HCT116 (cell line): ENCODE data around the gene CHMP2A. TPM values are rescaled to one million over a fixed set of nuclear protein-coding genes. Genes with fewer than 3 reads are reported as not detected.
"Not testable (repeated sequence)": the region's sequence is repeated elsewhere in the genome, so short reads cannot be mapped to it uniquely, and the experiment has no call there.

Experiments
- ATAC-seq: fragments of 200-7000 bp; cut with Tn5 transposase; 2 replicates; pipeline ENCODE4 v1.9.1; 2020; ENCODE audit warnings: mild to moderate bottlenecking, moderate library complexity
- BruUV-seq: library from RNA; stranded (reverse); fragments of 400-500 nt; replicated peaks from 2 replicates; lab custom pipeline; 2021; lab: Mats Ljungman, UMichigan
- CTCF ChIA-PET: fragments of 300-600 bp; sonication (Branson Sonifier 250); formaldehyde crosslinking; loops from one replicate; lab custom pipeline; 2021; ENCODE audit warnings: antibody characterized with exemption; lab: Charles Lee
- POLR2A ChIA-PET: fragments of 300-600, 350-600 bp; sonication (Branson Sonifier 250); formaldehyde crosslinking; loops from one replicate; lab custom pipeline; 2021; ENCODE audit warnings: antibody characterized with exemption; lab: Charles Lee
- RAD21 ChIA-PET, 2 experiments: fragments of 300-600 bp; sonication (Branson Sonifier 250); formaldehyde crosslinking; loops; one replicate each; lab custom pipeline; 2023; ENCODE audit warnings: low total read pairs in 2 of 2; ENCODE audit not compliant: uncharacterized antibody in 2 of 2, unreplicated experiment in 2 of 2, low non-redundant PET in 1 of 2; lab: Charles Lee
- DNase-seq: peaks from one replicate; pipeline ENCODE4 v3.0.0-alpha.2; 2010; ENCODE audit warnings: low read depth, low spot score
- H2AFZ ChIP-seq: fragments of 200-600 bp; shearing (Covaris generic), sonication (generic); 2 replicates; pipeline ENCODE4 v1.6.1; 2017; ENCODE audit warnings: low read depth, mixed run types, mixed read lengths, antibody characterized with exemption, low read length; ENCODE audit not compliant: poor library complexity, severe bottlenecking
- H3K27ac ChIP-seq: 2 replicates; pipeline ENCODE4 v1.5.1; 2012; ENCODE audit warnings: low read depth, low read length
- H3K27me3 ChIP-seq: fragments of 200-600 bp; sonication (generic); 2 replicates; pipeline ENCODE4 v1.6.1; 2016; ENCODE audit warnings: mixed run types, low read length, mixed read lengths; ENCODE audit not compliant: insufficient read depth
- H3K36me3 ChIP-seq, 2 experiments: fragments of 200-500 bp in 1 of 2; fragments of 200-600 bp in 1 of 2; sonication (Bioruptor generic) in 1 of 2; sonication (generic) in 1 of 2; 2 replicates each; pipeline versions ENCODE4 v1.5.1 to v1.6.1; 2014 to 2016; ENCODE audit warnings: low read length in 2 of 2, inconsistent platforms in 1 of 2, mixed read lengths in 1 of 2, mixed run types in 1 of 2; ENCODE audit not compliant: insufficient read depth in 2 of 2, control insufficient read depth in 1 of 2
- H3K4me1 ChIP-seq, 2 experiments: fragments of 200-600 bp in 1 of 2; sonication (generic) in 1 of 2; 2 replicates each; pipeline versions ENCODE4 v1.5.1 to v1.6.1; 2012 to 2017; ENCODE audit warnings: low read length in 2 of 2, inconsistent platforms in 1 of 2, mild to moderate bottlenecking in 1 of 2, mixed read lengths in 1 of 2, mixed run types in 1 of 2, moderate library complexity in 1 of 2; ENCODE audit not compliant: insufficient read depth in 2 of 2, control insufficient read depth in 1 of 2
- H3K4me2 ChIP-seq: fragments of 200-600 bp; sonication (generic); 2 replicates; pipeline ENCODE4 v1.6.1; 2017; ENCODE audit warnings: mixed run types, low read length, mixed read lengths
- H3K4me3 ChIP-seq, 2 experiments: fragments of 200-600 bp in 1 of 2; sonication (generic) in 1 of 2; replicated peaks in 1 of 2; 2 replicates each; pipeline ENCODE4 v1.5.1; 2011 to 2016; ENCODE audit warnings: low read length in 2 of 2, control low read depth in 1 of 2, low read depth in 1 of 2, mild to moderate bottlenecking in 1 of 2, mixed read lengths in 1 of 2, mixed run types in 1 of 2
- H3K79me2 ChIP-seq: fragments of 200-600 bp; sonication (generic); 2 replicates; pipeline ENCODE4 v1.6.1; 2017; ENCODE audit warnings: mild to moderate bottlenecking, mixed run types, low read length, moderate library complexity, mixed read lengths; ENCODE audit not compliant: insufficient read depth
- H3K9ac ChIP-seq: fragments of 200-600 bp; sonication (generic); 2 replicates; pipeline ENCODE4 v1.6.1; 2016; ENCODE audit warnings: low read length, mixed read lengths
- H3K9me2 ChIP-seq: fragments of 200-600 bp; sonication (generic), shearing (Covaris generic); 2 replicates; pipeline ENCODE4 v1.6.1; 2017; ENCODE audit warnings: mixed run types, mild to moderate bottlenecking, moderate library complexity; ENCODE audit not compliant: insufficient read depth
- H3K9me3 ChIP-seq, 2 experiments: fragments of 200-500 bp in 1 of 2; fragments of 200-600 bp in 1 of 2; sonication (Bioruptor generic) in 1 of 2; sonication (generic) in 1 of 2; 2 replicates each; pipeline ENCODE4 v1.6.1; 2014 to 2017; ENCODE audit warnings: low read length in 2 of 2, mixed read lengths in 2 of 2, inconsistent platforms in 1 of 2, low read depth in 1 of 2, mild to moderate bottlenecking in 1 of 2, mixed run types in 1 of 2, moderate library complexity in 1 of 2; ENCODE audit not compliant: control insufficient read depth in 1 of 2, insufficient read depth in 1 of 2
- H4K20me1 ChIP-seq: fragments of 200-600 bp; sonication (generic), shearing (Covaris generic); 2 replicates; pipeline ENCODE4 v1.6.1; 2017; ENCODE audit warnings: mixed run types, mild to moderate bottlenecking, moderate library complexity; ENCODE audit not compliant: insufficient read depth
- intact Hi-C: fragments of 100-400 bp; cut with micrococcal nuclease; formaldehyde crosslinking; loops from 2 replicates; pipeline ENCODE4 v1.10.0; 2022
- total RNA-seq: library from RNA; stranded (reverse); gene quantifications from one replicate; pipeline ENCODE4 v1.2.1, GENCODE V29; 2021; ENCODE audit not compliant: unreplicated experiment

CHMP2A gene
- total RNA-seq, 1 experiment from 2014 or later = 125 TPM

DNA sequence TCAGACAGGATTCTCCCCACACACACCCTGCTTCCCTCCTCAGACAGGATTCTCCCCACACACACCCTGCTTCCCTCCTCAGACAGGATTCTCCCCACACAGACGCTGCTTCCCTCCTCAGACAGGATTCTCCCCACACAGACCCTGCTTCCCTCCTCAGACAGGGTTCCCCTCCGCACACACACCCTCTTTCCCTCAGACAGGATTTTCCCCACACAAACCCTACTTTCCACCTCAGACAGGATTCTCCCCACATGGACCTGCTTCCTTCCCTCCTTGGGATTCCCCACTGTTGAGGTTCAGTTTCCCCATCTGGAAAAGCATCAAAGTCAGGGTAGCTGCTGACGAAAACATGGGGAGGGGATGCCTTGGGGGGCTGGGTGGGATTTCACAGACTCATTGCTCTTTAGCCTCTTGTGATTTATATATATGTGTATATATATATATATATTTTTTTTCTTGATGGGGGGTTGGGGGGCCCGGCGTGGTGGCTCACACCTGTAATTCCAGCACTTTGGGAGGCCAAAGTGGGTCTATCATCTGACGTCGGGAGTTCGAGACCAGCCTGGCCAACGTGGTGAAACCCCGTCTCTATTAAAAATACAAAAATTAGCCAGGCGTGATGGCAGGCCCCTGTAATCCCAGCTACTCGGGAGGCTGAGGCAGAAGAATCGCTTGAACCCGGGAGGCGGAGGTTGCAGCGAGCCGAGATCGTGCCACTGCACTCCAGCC lies 12.1 kb downstream of the CHMP2A start:
- H3K9me3 ChIP-seq, RAD21 ChIA-PET, H3K9me2 ChIP-seq, H2AFZ ChIP-seq, intact Hi-C loops, BruUV-seq, DNase-seq, ATAC-seq: not testable (repeated sequence)
- peaks cover 14% of the 10 kb centered on the region; the same call in 1 of the 2 replicates for H3K27me3 ChIP-seq
- H4K20me1 ChIP-seq = peaks cover 29% of the 10 kb centered on the region; the same call in 1 of the 2 replicates
- H3K27ac ChIP-seq = peak overlapping the region; percentile 77
- ChIA-PET CTCF (interaction anchor here (1.7 to 1.8 kb wide), 2 partner anchors 23 to 29 kb away, joined by 9 to 11 read pairs; partner anchors contain the start of gene ZBTB45), POLR2A (interaction anchor here (1.6 to 2.4 kb wide), 4 partner anchors 9 to 22 kb away, joined by 4 to 31 read pairs (median 18); partner anchors contain the start of genes CHMP2A and ZBTB45)
- peaks cover 14 to 27% of the 10 kb centered on the region in 2 experiments for H3K4me1 ChIP-seq
- H3K9ac ChIP-seq = peak overlapping the region; percentile 93; the same call in 1 of the 2 replicates
- H3K79me2 ChIP-seq = peaks cover 32% of the 10 kb centered on the region
- H3K4me3 ChIP-seq = peak overlapping the region in 1 of 2 experiments; percentile 52; a peak in 1 of 4 replicates
- peaks cover 20 to 26% of the 10 kb centered on the region in 2 experiments; a peak in 2 of 4 replicates for H3K36me3 ChIP-seq
- peak overlapping the region; percentile 85 for H3K4me2 ChIP-seq

- H3K4me2 ChIP-seq, H3K27ac ChIP-seq, H3K4me3 ChIP-seq, H3K9ac ChIP-seq, H4K20me1 ChIP-seq, DNase-seq, H3K36me3 ChIP-seq, H3K9me3 ChIP-seq, ATAC-seq, RAD21 ChIA-PET, intact Hi-C loops, CTCF ChIA-PET, H3K9me2 ChIP-seq, BruUV-seq, H3K79me2 ChIP-seq, POLR2A ChIA-PET, H2AFZ ChIP-seq: not testable (repeated sequence)
- peaks cover 3 to 10% of the 10 kb centered on the region in 2 experiments for H3K4me1 ChIP-seq
- peaks cover 14% of the 10 kb centered on the region; the same call in 1 of the 2 replicates for H3K27me3 ChIP-seq
Measured at GRCh38 chr19:58539169-58539559, 15.7 kb downstream of the CHMP2A start.
